Astrocyte (in vitro differentiated cells and primary cell): ENCODE results near the gene SAMD4B.

ENCODE experiments used
- CTCF ChIP-seq: IDR thresholded peaks from 2 replicates; pipeline ENCODE4 v1.5.1; 2011; ENCODE audit warnings: low read depth, mild to moderate bottlenecking, inconsistent platforms, low read length, moderate library complexity; ENCODE audit not compliant: insufficient read depth
- EZH2 ChIP-seq: IDR thresholded peaks from 2 replicates; pipeline ENCODE4 v1.6.1; 2012; ENCODE audit warnings: mild to moderate bottlenecking, low read length, inconsistent platforms; ENCODE audit not compliant: insufficient read depth

GRCh38 chr19:39304701-39305571 lies 37.3 kb upstream of the SAMD4B start:
- no peak for TF ChIP-seq CTCF
- no peak for TF ChIP-seq EZH2
